Epithelial cell of proximal tubule (primary cell): Measurements from ENCODE around the gene LTB. TPM values are rescaled to one million over a fixed set of nuclear protein-coding genes. Genes with fewer than 3 reads are reported as not detected.

Experiments used
- DNase-seq: peaks from one replicate; pipeline ENCODE4 v3.0.0-alpha.2; 2011; ENCODE audit warnings: low read depth
- H3K4me3 ChIP-seq: 2 replicates; pipeline ENCODE4 v1.5.1; 2011; ENCODE audit warnings: low read depth, mild to moderate bottlenecking, low read length
- total RNA-seq: library from RNA; depleted of rRNA; stranded (reverse); fragments of >200 nt; gene quantifications from 2 replicates; pipeline ENCODE4 v1.2.3, GENCODE V29; 2015
- TF ChIP-seq, protein P1 (sequence below): conservative IDR thresholded peaks from 2 replicates; pipeline ENCODE4 v1.5.1; 2012; ENCODE audit warnings: low read depth, mild to moderate bottlenecking, low read length

LTB gene
- total RNA-seq, 1 donor from 2014 or later = 50.8 TPM

DNA sequence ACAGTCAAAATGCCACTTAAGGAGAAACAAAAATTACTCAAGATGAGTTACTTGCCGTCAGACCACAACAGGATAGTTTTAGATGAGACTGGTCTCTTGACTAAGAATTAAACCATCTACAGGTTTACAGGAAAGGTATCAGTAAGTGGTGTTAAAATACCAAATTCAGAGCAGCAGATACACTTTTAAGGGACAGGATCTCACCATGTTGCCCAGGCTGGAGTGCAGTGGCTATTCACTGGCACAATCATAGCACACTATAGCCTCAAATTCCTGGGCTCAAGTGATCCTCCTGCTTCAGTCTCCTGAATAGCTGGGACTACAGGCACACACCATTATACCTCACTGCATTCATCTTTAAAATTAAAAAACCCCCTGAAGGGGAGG, 48.8 kb downstream of the LTB start:
- no peak for DNase-seq
- TF ChIP-seq, protein P1, sequence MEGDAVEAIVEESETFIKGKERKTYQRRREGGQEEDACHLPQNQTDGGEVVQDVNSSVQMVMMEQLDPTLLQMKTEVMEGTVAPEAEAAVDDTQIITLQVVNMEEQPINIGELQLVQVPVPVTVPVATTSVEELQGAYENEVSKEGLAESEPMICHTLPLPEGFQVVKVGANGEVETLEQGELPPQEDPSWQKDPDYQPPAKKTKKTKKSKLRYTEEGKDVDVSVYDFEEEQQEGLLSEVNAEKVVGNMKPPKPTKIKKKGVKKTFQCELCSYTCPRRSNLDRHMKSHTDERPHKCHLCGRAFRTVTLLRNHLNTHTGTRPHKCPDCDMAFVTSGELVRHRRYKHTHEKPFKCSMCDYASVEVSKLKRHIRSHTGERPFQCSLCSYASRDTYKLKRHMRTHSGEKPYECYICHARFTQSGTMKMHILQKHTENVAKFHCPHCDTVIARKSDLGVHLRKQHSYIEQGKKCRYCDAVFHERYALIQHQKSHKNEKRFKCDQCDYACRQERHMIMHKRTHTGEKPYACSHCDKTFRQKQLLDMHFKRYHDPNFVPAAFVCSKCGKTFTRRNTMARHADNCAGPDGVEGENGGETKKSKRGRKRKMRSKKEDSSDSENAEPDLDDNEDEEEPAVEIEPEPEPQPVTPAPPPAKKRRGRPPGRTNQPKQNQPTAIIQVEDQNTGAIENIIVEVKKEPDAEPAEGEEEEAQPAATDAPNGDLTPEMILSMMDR = no peak
- H3K4me3 ChIP-seq = no peak overlapping the region

DNA sequence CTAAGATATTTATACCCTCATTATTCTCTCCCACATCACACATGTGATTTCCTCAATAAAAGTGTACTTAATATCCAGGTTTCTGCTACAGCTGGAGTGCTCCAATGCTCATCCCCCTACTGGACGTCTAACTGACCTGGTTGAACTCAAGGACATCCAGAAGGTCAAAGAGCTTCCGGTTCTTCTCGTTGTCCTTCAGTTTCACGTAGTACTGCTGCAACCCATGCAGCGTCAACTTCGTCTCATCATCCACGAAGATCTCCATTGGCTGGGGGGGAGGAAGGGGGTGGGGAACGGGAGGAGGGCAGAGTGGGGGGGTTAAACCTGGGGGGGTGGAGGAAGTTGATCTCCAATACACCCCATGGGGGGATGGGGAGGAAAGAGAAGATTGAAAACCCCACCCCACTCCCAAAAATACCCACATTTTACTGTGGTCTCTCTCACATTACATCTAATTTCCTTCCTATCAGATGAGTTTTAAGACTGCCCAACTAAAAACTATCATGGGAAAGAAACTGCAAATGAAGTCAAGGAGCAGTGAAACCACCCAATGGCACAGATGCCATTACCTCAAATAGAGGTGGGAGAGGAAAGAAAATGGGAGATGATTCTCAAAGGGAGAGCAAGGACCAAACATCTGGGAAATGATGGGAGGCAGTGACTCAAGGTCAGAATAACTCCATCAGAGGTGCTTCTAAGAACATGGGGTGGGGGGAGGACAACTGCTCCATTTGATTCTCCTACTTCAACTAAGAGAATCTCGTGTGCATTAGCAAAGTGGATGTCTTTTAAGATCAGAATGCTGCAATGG, 49.4 kb downstream of the LTB start:
- TF ChIP-seq, protein P1 = no peak
- H3K4me3 ChIP-seq = no peak overlapping the region
- no peak for DNase-seq

DNA sequence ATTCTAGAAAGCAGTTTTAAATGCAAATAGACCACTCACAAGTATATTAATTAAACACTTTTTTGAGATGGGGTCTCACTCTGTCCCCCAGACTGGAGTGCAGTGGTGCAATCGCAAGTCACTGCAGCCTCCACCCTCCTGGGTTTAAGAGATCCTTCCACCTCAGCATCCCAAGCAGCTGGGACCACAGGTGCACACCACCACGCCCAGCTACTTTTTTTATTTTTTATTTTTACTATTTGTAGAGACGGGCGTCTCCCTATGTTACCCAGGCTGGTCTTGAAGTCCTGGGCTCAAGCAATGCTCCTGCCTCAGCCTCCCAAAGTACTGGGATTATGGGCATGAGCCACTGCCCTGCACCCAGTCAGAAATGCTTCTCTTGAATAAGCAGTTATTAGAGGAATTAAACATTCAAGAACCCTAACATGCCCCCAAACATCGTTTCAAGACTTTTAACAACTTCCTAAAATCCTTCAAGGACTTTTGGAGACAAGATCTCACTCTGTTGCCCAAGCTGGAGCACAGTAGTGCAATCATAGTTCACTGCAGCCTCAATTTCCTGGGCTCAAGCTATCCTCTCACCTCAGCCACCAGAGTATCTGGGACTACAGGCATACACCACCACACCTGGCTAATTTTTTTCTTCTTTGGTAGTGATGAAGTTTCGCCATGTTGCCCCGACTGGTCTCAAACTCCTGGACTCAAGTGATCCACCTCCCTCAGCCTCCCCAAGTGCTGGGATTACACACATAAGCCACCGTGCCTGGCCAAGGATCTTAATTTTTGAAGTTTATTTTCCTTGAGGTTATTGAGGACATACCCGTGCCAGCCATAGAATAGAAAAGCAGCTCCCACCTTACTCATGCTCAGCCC, 50.2 kb downstream of the LTB start:
- DNase-seq = no peak
- TF ChIP-seq, protein P1 = no peak
- no peak overlapping the region for H3K4me3 ChIP-seq

DNA sequence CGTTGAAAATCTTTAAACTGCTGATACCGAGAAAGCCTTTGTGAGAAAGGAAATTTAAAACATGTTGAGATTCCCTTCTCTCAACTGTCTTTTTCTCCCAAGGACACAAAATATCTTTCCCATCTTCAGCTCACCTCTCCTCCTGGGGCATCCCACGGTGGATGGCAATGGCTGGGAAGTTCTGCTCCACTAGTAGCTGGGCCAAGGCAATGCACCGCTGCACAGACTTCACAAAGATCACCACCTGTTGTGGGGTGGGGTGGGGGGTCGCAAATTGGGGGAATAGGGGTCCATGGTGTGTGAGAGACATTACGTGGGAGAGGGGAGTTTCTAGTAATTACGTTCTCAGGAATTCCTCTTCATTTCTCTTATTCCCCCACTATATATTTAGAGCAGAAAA, 51.1 kb downstream of the LTB start:
- TF ChIP-seq, protein P1 = no peak
- no peak overlapping the region for H3K4me3 ChIP-seq
- no peak for DNase-seq

DNA sequence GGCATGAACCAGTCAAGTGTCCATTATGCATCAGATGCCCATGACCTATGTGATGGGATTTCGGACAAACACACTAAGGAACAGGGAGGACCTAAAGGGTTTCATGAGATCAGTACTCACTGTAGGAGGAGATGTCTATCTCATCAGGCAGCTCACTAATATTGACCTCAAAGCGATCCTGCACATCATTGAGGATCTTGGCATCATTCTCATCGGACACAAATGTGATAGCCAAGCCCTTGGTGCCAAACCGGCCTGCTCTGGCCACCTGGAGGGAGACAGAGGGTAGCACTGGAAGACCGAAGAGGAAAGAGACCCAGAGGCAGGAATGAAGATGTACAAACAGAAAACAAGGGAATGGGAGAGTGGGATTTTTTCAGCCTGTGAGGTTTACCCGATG, 51.6 kb downstream of the LTB start:
- no peak for DNase-seq
- H3K4me3 ChIP-seq = no peak overlapping the region
- TF ChIP-seq, protein P1 = no peak

Other genes with a start within 250 kb of the LTB start
- 41.2 and 225 TPM in 2 replicates for gene HLA-B, start 225.2 kb downstream of the LTB start, total RNA-seq
- gene MICA, start 178.8 kb downstream of the LTB start, total RNA-seq = 25.7 and 46.8 TPM in 2 replicates
- 13.0 and 40.9 TPM in 2 replicates for gene MICB, start 84.3 kb downstream of the LTB start, total RNA-seq
- not detected in 2 replicates for gene MCCD1, start 53.5 kb downstream of the LTB start, total RNA-seq
- gene DDX39B, start 40.4 kb downstream of the LTB start, total RNA-seq = 304 and 669 TPM in 2 replicates
- gene ATP6V1G2, start 35.8 kb downstream of the LTB start, total RNA-seq = 0.14 and 0.52 TPM in 2 replicates
- 11.8 and 17.8 TPM in 2 replicates for gene NFKBIL1, start 34.8 kb downstream of the LTB start, total RNA-seq
- gene LTA, start 10.1 kb downstream of the LTB start, total RNA-seq = not detected in 2 replicates
- gene TNF, start 6.9 kb downstream of the LTB start, total RNA-seq = 13.9 and 14.2 TPM in 2 replicates
- gene LST1, start 3.9 kb upstream of the LTB start, total RNA-seq = not detected in 2 replicates
- gene NCR3, start 10.6 kb upstream of the LTB start, total RNA-seq = not detected in 2 replicates
- not detected in 2 replicates for gene AIF1, start 32.8 kb upstream of the LTB start, total RNA-seq
- 81.2 and 93.0 TPM in 2 replicates for gene PRRC2A, start 38.3 kb upstream of the LTB start, total RNA-seq
- 307 and 331 TPM in 2 replicates for gene BAG6, start 70.2 kb upstream of the LTB start, total RNA-seq
- gene APOM, start 73.5 kb upstream of the LTB start, total RNA-seq = 0.72 and 0.81 TPM in 2 replicates
- 17.2 and 19.3 TPM in 2 replicates for gene C6orf47, start 78.4 kb upstream of the LTB start, total RNA-seq
- 16.0 and 32.9 TPM in 2 replicates for gene GPANK1, start 82.6 kb upstream of the LTB start, total RNA-seq
- gene CSNK2B, start 83.7 kb upstream of the LTB start, total RNA-seq = 313 and 435 TPM in 2 replicates
- 1.1 and 4.0 TPM in 2 replicates for gene LY6G5B, start 87.6 kb upstream of the LTB start, total RNA-seq
- gene LY6G5C, start 98.6 kb upstream of the LTB start, total RNA-seq = 0.94 and 1.1 TPM in 2 replicates
- 25.4 and 35.6 TPM in 2 replicates for gene ABHD16A, start 120.9 kb upstream of the LTB start, total RNA-seq
- not detected in 2 replicates for gene LY6G6F, start 124.4 kb upstream of the LTB start, total RNA-seq
- gene LY6G6D, start 132.9 kb upstream of the LTB start, total RNA-seq = not detected in 2 replicates
- gene LY6G6C, start 139.3 kb upstream of the LTB start, total RNA-seq = not detected in 2 replicates
- not detected in 2 replicates for gene MPIG6B, start 140.9 kb upstream of the LTB start, total RNA-seq
- 61.1 and 87.2 TPM in 2 replicates for gene DDAH2, start 146.9 kb upstream of the LTB start, total RNA-seq
- 938 and 1,262 TPM in 2 replicates for gene CLIC1, start 154.1 kb upstream of the LTB start, total RNA-seq
- gene MSH5, start 157.6 kb upstream of the LTB start, total RNA-seq = 18.4 and 30.4 TPM in 2 replicates
- 0.94 and 4.4 TPM in 2 replicates for gene SAPCD1, start 180.2 kb upstream of the LTB start, total RNA-seq
- gene VWA7, start 194.9 kb upstream of the LTB start, total RNA-seq = 0.65 and 2.2 TPM in 2 replicates
- 113 and 166 TPM in 2 replicates for gene VARS1, start 213.3 kb upstream of the LTB start, total RNA-seq
- gene LSM2, start 224.5 kb upstream of the LTB start, total RNA-seq = 112 and 157 TPM in 2 replicates
- 0.29 and 0.35 TPM in 2 replicates for gene HSPA1L, start 232.9 kb upstream of the LTB start, total RNA-seq
- 116 and 139 TPM in 2 replicates for gene HSPA1A, start 233.1 kb upstream of the LTB start, total RNA-seq
- gene HSPA1B, start 245.3 kb upstream of the LTB start, total RNA-seq = 58.4 and 136 TPM in 2 replicates